GM13976 (cell line): ENCODE measurements around the gene PPP1R13L.

ENCODE experiments used
- DNase-seq: peaks from one replicate; pipeline ENCODE4 v3.0.0; 2012; ENCODE audit warnings: low spot score
- in situ Hi-C: fragments of 300-500 bp; cut with MboI; formaldehyde crosslinking; loops from one replicate; pipeline ENCODE4 v1.12.0; 2022; ENCODE audit warnings: low sequenced_read_pairs, mixed read lengths, inconsistent platforms; ENCODE audit not compliant: unreplicated experiment
- TF ChIP-seq, protein P1 (sequence below): IDR thresholded peaks from 2 replicates; pipeline ENCODE4 v1.5.1; 2012; ENCODE audit warnings: borderline replicate concordance, mild to moderate bottlenecking; ENCODE audit not compliant: insufficient read depth; ENCODE audit errors: extremely low read depth, missing control alignments, control extremely low read depth

The PPP1R13L gene

DNA sequence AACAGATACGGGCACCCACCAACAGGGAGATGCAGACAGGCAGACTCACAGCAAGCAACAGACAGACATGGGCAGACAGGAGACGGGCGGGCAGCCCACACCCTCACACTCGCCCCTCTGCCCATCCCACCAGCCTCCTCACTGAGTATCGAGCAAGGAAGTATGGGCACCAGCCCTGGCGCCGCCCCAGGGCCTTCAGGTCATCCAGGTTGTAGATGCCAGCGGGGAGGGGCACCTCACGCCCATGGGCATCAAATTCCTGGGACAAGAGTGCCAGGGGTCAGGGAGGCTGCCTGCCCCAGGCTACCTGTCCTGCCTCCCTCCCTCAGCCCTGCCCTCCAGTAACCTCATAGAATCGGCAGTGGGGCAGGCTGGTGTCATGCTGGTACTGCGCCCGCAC, 40.2 kb downstream of the PPP1R13L start:
- no peak for DNase-seq
- in situ Hi-C loops: no loop called here
- TF ChIP-seq, protein P1, sequence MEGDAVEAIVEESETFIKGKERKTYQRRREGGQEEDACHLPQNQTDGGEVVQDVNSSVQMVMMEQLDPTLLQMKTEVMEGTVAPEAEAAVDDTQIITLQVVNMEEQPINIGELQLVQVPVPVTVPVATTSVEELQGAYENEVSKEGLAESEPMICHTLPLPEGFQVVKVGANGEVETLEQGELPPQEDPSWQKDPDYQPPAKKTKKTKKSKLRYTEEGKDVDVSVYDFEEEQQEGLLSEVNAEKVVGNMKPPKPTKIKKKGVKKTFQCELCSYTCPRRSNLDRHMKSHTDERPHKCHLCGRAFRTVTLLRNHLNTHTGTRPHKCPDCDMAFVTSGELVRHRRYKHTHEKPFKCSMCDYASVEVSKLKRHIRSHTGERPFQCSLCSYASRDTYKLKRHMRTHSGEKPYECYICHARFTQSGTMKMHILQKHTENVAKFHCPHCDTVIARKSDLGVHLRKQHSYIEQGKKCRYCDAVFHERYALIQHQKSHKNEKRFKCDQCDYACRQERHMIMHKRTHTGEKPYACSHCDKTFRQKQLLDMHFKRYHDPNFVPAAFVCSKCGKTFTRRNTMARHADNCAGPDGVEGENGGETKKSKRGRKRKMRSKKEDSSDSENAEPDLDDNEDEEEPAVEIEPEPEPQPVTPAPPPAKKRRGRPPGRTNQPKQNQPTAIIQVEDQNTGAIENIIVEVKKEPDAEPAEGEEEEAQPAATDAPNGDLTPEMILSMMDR: no peak

DNA sequence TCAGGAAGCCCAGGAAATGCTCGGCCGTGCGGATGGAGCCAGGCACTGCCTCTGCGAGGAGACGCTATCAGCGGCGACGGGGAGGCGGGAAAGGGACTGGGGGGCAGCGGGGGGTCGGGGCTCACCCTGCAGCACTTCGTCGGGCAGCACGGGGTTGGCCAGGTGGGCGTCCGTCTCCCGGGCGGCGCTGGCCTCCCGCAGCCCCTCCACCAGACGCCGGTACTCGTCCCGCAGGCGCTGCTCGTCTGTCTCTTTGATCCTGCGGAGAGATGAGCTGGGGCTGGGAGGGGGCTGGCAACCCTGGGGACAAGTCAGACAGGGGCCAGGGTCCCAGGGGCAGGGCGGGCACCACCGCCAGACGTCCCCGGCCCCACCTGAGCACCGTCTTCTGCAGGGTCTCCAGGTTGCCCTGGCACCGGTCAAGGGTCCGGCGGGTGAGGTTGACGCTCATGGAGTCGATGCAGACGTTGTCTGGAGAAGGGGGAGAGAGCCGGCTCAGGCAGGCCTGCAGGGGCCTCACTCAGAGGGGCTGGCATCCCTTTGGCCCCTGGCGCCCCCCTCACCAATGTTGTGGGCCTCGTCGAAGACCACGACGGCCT, 40.9 kb downstream of the PPP1R13L start:
- DNase-seq: no peak
- in situ Hi-C loops: no loop called here
- TF ChIP-seq, protein P1: no peak

DNA sequence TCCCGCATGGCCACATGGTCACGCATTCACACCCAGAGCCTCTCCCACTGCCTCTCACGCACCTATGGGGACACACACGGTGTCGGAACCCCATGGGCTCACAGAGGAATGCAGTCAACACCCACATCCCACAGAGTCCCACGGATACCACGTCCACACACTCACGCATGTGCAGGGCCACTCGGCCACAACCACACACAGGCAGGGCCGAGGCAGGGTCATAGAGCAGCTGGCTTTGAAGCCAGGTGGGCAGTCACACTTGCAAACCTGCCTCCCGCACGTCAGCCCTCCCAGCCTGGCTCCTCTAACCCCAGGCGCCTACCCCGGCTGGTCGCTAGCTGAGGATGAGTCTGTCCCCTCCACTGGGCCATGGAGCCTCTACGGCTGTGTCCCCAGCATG, 42.6 kb downstream of the PPP1R13L start:
- in situ Hi-C loops: no loop called here
- TF ChIP-seq, protein P1: no peak
- no peak for DNase-seq

DNA sequence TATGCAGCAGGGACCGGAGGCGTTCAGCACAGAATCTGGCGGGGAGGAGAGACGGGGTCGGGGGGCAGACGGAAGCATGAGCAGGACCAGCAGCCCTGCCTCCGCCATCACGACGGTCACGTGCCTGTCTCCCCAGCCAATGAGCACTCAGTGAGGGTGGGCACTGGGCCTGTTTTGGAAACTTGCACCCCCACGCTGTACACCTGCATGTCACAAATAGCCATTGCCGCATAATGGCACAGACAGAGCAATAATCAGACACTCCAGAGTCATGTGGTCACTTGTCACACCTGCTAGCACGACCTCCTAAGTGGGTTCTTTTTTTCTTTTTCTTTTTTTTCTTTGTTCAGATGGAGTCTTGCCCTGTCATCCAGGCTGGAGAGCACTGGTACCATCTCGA, 43.3 kb downstream of the PPP1R13L start:
- no peak for DNase-seq
- in situ Hi-C loops: no loop called here
- TF ChIP-seq, protein P1: no peak

DNA sequence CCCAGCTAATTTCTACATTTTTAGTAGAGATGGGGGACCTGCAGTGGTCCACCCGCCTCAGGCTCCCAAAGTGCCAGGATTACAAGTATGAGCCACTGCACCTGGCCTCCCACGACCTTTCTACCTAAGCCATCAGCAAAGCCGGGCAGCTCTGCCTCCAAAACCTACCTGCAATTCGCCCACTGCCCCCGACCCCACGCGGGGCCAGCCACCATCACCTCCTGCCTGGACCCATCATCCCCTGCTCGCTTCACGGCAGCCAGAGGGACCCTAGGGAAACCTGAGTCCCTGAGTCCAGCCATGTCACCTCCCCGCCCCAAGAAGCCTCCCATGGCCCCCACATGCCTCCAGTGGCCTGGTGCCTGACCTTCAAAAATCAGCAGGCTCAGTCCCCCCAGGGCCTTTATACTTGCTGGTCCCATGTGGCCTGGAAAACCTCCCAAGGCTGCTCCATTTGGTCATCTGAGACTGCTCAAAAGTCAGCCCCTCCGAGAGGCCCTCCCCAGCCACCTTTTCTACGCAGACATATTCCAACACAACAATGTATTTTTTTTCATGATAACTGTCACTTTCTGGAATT, 46.6 kb downstream of the PPP1R13L start:
- DNase-seq: no peak
- in situ Hi-C loops: no loop called here
- TF ChIP-seq, protein P1: no peak

DNA sequence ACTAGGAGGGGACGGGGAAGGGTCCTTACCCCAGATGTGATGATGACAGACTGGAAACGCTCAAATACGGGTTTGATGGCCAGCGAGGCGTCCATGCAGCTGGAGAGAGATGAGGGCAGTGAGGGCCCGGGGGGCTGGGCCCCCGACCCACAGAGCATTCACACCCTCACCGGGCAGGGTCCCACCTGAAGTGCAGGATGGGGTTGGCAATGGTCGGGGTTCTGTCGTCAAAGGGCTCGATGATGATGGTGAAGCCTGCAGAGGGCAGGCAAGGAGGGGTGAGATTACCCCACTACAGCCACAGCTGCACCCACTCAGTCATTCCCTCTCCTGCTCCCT, 47.5 kb downstream of the PPP1R13L start:
- no peak for DNase-seq
- TF ChIP-seq, protein P1: no peak
- in situ Hi-C loops: no loop called here
